ENCODE results near the gene PSMC4. TPM values are rescaled to one million over a fixed set of nuclear protein-coding genes. Genes with fewer than 3 reads are reported as not detected.

The PSMC4 gene
- 61.6 TPM for polyA plus RNA-seq (ENCODE audit: insufficient read length)

DNA sequence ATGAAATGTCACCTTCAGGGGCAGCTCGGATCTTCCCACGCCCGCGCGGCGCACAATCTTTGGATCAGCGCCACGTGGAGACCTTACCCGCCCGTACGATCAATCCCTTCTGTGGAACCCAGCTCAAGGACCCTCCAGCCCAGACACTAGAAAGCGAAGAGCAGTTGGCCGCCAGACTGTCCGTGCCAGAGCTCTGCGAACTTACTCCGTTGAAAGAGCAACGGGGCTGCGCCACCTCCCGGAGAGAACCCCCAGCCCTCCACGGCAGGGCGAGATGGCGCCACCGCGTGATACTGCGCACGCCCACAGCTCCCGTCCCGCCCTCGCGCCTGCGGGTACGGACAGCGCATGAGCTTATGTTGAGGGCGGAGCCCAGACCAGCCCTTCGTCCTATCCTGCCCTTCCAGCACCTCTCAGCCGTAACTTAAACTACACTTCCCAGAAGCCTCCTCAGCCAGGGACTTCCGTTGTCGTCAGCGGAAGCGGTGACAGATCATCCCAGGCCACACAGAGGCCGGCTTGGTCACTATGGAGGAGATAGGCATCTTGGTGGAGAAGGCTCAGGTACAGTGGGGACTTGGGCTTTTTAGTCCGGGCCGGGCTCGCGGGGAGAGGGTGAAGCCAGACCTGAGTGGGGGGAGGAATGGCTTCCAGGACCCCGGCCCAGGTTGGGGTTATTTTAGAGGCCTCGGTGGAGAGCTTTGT is at the start of gene PSMC4:
Gene PSMC4, plus strand, starts transcription at position 491 of the 705 bp plus-strand sequence. Its CDS starts 38 bp downstream, at position 529.
- DNase-seq = peak; percentile 99

- no peak for DNase-seq
Observed at GRCh38 chr19:39923862-39924261, 47.1 kb upstream of the PSMC4 start.

DNA sequence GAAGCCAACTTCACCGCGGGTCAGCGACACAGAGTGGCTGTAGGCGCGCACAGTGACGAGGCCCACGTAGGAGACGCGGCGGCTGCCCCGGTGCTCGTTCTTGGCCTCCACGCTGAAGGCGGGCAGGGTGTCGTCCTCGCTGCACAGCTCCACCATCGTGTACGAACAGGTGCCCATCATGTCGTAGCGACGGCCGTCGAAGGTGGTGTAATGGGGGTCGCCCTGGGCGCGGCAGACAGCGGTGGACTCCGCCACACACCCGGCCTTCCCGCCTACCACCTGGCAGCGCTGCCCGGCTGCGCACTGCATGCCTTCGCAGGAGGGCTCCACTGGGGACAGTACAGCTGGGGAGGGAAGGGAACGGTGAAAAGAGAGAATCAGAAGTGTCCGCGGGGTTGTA is 46.6 kb upstream of the PSMC4 start:
- no peak for DNase-seq

DNA sequence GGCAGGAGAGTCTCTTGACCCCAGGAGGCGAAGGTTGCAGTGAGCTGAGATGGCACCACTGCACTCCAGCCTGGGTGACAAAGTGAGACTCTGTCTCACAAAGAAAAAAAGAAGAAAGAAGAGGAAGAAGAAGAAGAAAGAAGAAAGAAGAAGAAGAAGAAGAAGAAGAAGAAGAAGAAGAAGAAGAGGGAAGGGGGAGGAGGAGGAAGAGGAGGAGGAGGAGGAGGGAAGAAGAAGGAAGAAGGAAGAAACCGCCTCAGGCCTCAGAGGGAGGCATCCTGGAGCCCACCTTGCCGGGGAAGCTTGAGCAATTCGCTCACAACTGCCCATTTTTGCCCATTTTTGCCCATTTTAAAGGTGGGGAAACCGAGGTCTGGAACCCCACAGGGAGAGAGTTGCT is 46.0 kb upstream of the PSMC4 start:
- DNase-seq = no peak

GRCh38 chr19:39926170-39926760 is 44.7 kb upstream of the PSMC4 start:
- no peak for DNase-seq

DNA sequence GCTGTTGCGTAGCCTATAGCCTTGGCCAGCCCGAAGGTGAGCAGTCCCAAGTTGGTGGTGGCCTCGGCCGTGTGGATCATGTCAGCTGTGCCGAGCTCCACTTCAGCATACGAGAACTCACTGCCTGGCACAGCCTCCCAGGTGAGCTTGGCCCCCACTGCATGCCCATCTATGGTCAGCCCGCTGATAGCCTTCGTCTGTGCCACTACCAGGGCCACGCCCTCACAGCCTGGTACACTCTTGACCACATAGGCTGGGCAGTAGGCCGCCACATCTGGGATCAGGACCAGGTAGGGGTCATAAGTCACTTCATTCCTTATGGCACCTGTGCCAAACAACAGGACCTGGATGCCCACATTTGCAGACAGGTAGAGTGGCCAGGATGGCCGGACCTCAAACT is 43.9 kb upstream of the PSMC4 start:
- DNase-seq = no peak

- no peak for DNase-seq
Observed at GRCh38 chr19:39927524-39928356, 43.2 kb upstream of the PSMC4 start.

GRCh38 chr19:39928357-39928725 is 42.6 kb upstream of the PSMC4 start:
- no peak for DNase-seq

GRCh38 chr19:39929750-39930149 is 41.2 kb upstream of the PSMC4 start:
- DNase-seq = no peak

DNA sequence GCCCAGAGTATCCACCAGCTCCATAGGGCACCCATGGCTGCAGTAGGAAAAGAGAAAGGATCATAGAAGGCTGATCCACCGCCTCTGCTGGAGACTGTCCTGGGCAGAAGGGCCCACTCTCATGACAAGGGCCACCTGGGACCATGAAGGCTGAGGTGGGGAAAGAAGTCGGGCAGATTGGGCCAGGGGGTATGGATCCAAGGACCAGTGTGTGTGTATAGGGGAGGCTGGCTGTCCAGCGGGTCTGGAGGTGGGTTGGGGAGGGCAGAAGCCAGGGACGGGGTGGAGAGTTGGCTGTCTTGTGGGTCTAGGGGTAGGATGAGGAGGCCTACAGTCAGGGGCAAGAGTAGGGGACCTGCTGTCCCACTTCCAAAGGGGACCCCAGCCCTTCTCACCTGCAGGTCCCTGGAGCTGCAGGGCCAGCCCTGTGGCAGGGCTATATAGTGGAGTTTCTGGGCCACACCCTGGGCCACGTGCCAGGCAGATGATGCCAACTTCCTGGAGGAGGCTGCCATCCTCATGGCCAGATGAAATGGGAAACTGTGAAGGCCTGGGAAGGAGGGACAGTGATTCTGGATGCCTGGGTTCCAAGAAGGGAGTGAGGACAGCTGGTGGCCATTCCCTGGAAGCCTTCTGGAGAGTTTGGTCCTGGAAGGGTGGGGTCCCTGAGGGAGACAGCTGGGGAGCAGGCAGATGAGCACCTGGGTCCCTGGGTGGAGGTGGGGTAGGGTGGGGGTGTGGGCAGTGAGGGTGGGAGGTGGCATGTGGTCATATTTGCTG is 36.2 kb upstream of the PSMC4 start, which contains the start of gene FCGBP:
Gene FCGBP, minus strand, starts transcription at position 51 of the 780 bp plus-strand sequence.
- DNase-seq = no peak

GRCh38 chr19:39935364-39935661 is 35.7 kb upstream of the PSMC4 start:
- DNase-seq = no peak

- no peak for DNase-seq
Observed at GRCh38 chr19:39936020-39936419, 34.9 kb upstream of the PSMC4 start.

DNA sequence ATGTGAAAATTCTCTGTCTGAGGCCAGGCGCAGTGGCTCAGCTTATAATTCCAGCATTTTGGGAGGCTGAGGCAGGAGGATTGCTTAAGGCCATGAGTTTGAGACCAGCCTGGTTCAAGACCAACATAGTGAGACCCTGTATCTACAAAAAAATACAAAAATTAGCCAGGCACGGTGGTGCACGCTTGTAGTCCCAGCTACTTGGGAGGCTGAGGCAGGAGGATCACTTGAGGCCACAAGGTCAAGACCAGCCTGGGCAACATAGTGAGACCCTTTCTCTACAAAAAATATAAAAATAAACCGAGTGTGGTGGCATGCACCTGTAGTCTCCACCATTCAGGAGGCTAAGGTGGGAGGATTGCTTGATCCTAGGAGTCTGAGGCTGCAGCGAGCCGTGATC is 34.3 kb upstream of the PSMC4 start:
- DNase-seq = no peak

- no peak for DNase-seq
Observed at GRCh38 chr19:39937094-39937720, 33.8 kb upstream of the PSMC4 start.

GRCh38 chr19:39937787-39938186 is 33.2 kb upstream of the PSMC4 start:
- no peak for DNase-seq

- DNase-seq = no peak
Observed at GRCh38 chr19:39939556-39939955, 31.4 kb upstream of the PSMC4 start.

GRCh38 chr19:39940221-39940833 is 30.6 kb upstream of the PSMC4 start:
- DNase-seq = no peak

- no peak for DNase-seq
Observed at GRCh38 chr19:39941151-39941550, 29.8 kb upstream of the PSMC4 start.

DNA sequence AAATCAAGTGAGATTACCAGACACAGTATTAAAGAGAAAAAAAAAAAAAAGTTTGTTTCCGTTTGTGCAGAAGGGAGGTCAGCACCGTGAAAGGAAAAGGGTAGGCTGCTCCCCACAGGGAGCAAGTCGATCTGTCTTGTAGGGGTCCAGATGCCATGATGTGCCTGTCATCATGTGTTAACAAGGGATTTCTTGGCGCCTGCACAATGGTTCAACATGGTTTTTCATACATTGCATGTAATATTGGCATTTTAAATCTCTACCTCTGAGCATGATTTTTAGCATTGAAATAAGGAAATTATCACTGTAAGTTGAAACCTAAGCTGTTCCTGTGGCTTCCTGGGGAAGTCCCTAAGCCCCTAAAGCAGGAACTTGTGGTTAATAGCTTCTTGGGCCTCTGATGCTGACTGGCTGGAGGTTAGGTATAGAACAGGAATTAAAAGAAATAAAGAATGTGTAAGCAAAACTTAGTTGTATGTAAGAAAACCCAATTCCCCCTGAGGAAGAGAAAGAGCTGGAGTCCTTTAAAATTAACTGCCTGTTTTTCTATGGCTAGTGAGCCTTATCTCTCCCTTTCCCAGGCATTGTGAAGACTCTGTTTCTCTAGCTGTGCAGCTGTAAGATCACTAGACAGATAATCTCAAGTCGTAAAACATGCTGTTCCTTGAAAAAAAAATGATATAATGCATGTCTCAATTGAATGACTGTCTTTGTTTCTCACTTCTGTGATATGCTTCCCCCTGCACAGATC is 29.2 kb upstream of the PSMC4 start:
- DNase-seq = no peak

- no peak for DNase-seq
Observed at GRCh38 chr19:39942366-39942730, 28.6 kb upstream of the PSMC4 start.

DNA sequence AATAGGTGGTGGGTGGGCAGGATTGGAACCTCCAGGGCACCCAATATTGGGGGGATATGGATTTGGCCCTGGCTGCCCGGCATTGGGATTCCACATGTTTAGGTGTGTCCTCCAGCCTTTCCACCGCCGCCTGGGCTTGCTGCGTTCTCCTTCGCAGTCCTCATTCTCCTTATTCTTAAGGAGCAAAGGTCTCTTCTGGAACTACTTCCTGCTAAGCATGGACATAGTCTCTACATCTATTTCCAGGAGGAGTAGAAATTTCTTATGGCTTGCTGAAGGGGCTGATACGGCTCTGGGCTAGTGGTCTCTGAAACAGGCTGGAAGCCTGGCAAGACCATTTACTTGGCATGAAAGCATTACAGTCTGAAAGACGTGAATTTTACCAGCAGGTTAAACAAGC is 27.4 kb upstream of the PSMC4 start:
- no peak for DNase-seq

All from hindlimb muscle (tissue), 1 donor.